Myocyte (in vitro differentiated cells): Measurements from ENCODE around the gene ICA1. TPM values are rescaled to one million over a fixed set of nuclear protein-coding genes. Genes with fewer than 3 reads are reported as not detected.
"Not testable (repeated sequence)": the region's sequence is repeated elsewhere in the genome, so short reads cannot be mapped to it uniquely, and the experiment has no call there.

Source experiments
- DNase-seq: peaks from one replicate; pipeline ENCODE4 v3.0.0-alpha.2; 2012; ENCODE audit warnings: low read depth
- total RNA-seq: library from RNA; depleted of rRNA; stranded (reverse); fragments of >200 nt; gene quantifications from 2 replicates; pipeline ENCODE4 v1.2.3, GENCODE V29; 2014

The ICA1 gene
- total RNA-seq, 1 donor from 2014 or later, result 0.16 TPM

DNA sequence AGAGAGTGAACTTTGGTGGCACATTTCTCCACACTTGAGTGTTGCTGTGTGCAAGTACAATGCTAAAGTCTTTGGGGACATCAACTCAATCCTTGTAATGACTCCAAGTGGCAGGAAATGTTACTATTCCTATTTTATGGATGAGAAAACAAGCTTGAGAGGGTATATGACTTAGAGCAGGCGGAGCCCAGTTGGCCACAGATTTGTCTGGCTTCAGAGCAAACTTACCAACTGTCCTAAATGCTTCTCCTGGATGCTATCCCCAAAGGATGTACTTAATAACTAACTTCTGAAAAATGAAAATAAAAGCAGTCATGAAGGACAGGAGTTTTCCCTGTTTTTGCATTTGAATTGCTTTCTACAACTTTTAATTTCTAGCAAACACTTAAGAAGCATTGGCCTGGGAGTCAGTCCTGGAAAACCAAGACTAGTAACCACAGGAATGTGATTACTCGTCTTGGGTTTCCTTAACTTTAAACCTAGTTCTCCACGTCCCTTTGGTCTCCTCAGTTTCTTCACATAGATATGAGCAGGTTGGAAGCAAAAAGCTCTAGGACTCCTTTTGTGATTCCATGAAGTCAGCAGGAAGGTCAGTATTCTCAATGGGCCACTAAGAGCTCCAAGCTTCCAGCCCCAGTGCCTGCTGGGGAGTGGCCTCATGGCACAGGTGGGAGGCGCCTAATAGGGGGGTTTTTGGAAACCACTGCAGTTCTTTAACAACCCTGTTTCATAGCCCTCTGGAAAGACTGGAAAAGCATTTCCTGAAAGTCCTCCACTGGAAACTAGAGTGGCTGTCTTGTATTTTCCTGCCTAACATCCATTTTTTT lies 152.6 kb downstream of the ICA1 start:
- DNase-seq, result peak; percentile 39

DNA sequence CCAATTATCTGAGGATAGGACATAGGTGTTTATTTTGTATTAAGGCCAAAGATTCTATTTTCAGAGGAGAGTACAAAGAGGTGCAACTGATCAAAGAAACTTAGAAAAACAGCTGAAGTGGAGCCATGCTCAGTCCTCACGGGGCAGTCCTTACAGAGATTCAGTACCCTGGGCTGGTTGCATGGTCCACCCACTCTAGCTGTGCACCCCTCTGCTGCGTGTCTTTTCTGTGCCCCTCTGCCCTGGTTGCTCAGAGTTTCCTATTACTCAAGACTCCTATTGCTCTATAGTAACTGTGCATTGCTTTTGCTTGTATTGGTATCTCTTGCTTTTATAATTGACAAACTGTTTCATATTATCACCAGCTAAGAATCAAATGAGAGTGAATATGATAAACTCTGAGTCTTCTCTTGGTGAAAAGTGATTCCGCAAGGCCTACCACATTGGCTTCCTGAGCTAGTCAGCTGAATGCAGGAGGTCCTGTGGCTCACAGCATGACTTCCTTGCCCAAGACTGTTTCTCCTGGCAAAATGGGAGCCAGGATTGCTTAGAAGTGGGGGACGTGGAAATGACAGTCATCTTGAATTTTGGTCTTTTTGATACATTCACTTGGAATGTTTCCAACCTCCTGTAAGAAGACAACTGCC lies 156.4 kb downstream of the ICA1 start:
- DNase-seq, result no peak

DNA sequence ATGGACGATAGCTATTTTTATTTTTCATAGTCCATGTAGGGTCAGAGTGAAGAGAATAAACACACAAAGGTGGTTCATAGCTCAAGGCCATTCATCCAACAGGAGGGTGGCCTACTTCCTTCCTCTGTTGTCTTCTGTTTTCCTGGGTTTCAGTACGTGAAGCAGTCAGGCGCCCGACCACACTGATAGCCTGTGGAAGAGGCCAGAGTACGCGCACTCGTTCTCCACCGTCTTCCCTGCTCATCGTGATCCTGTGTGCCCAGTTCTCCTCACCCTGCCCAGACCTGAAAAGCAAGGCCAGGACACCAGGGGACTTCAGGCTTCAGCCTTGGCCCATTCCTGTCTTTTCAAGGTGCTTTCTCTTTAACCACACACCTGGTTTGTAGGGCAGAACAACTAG lies 158.7 kb downstream of the ICA1 start:
- DNase-seq, result no peak

DNA sequence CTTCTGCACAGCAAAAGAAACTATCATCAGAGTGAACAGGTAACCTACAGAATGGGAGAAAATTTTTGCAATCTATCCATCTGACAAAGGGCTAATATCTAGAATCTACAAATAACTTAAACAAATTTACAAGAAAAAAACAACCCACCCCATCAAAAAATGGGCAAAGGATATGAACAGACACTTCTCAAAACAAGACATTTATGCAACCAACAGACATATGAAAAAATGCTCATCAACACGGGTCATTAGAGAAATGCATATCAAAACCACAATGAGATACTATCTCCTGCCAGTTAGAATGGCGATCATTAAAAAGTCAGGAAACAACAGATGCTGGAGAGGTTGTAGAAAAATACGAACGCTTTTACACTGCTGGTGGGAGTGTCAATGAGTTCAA lies 160.7 kb downstream of the ICA1 start:
- not testable (repeated sequence) for DNase-seq

DNA sequence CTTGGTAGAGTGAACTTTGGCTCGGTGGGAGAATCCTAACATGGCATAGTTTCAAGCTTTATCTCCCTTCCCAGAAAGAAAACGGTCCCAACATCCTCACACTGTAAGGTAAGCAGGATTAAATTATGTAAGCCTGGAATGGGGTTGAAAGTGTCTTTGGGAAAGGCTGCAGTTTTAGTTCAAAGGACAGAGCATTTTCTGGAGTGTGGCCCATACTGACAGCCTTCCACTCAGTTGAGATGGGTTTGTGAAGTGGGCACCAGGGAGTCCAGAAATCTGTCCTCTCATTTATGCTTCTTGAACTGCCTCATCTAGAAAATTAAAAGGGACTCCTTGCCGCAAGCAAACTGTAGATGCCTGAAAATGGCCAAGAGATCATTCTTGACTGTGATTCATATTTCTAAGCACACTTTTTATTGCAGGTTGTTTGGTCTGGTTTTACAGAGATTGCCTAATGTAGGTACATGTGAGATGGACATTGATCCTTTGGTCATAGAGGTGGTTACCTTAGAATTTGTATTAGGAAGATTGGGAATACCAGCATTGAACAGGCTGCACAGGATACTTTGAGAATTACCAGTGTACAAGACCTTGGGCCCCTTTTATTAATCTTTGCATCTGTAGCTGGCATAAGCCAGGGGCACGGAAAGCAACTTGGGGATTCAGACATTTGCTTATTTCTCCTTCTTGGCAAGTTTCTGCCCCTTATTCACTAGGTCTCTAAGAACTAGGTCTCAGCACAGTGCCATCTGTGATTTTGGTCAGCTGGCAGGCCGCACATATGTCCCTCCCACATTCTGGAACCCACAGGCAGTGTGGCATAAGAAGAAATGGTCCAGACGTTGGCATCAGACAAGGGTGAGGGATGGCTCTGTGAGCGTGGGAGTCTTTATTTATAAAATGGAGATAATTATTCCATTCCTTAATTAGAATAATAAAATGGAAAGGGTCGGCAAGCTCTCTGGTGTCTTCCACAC lies 167.5 kb downstream of the ICA1 start:
- DNase-seq, result no peak

DNA sequence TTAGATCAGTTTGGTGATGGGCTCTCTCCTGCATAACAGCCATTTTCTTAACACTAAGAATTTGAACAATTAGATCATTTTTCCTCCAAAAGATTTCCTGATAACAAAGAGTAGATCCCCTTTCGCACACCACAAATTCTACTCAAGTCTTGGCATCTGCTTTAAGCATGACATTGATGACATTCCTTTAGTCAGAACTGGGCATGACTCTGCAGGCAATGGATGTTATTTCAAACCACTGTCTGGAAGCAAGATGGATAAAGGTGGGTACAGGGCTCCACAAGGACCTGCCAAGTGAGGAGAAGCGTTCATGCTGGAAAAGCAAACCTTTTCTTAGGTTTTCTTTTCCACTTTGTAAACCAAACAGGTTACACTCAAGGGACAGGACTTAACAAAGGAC lies 169.8 kb downstream of the ICA1 start:
- no peak for DNase-seq

DNA sequence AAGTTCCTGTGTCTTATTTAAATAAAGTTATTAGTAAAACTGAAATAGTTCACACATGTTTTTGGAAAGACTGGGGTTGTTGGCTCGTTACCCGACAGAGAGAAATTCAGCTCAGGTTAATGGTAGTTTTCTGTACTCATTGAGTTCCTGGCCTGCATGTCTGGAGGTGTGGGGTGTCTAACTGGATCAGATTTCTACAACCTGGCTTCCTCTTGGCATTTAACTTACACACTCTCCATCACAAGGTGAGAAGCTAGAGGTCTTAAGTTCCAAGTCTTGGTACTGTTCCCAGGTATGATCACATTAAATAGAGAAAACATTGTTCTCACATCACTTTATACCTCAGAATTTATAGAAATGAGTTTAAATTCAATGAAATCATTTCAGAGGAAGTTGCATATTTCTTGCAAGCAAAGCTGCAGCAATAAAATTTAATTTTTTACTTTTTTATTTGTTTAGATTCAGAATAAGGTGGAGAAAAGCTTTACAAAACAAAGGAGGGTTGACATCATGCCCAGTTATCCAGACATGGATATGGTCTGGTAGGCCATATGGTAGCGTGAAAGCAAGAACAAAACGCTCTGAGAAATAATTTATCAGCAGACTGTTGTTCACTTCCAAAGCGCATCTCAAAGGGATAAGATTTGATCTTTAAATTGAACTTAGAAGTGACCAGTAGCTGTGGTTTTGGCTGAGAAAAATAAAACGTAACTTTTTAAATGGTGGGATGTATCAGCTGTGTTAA lies 172.8 kb downstream of the ICA1 start:
- DNase-seq, result no peak

DNA sequence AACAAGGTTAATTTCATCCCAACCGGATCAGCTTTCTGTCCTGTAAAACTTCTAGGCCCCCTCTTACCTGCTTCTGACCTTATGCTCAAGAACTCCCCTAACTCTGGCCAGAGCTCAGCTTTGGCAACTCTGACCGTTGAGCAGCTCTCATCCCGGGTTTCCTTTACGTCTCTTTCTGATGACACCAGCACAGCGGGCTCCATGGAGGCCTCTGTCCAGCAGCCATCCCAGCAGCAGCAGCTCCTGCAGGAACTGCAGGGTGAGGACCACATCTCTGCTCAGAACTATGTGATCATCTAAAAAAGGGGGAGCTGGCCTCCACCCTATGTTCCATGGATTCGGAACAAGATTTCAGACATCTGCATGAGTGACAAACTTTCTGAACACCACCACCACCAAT lies 175.7 kb downstream of the ICA1 start:
- no peak for DNase-seq

DNA sequence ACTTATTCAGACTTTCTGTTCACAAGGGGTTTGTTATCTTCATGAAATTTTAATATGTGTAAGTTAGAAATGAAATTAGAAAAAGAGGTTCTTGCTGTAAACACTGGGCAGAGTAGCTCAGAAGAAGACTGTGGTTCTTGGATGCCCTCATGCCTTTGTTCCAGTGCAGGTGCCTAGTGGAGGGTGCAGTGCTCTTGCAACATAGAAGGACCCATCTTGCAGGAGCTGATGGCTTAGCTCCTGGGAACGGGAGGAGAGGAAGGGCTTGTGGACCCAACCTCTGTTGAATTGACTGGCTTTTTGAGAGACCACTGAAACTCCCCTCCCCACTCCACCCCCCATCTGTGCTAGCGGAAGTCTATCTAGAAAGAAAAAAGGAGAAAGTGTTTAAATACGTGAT lies 176.5 kb downstream of the ICA1 start:
- DNase-seq, result no peak

DNA sequence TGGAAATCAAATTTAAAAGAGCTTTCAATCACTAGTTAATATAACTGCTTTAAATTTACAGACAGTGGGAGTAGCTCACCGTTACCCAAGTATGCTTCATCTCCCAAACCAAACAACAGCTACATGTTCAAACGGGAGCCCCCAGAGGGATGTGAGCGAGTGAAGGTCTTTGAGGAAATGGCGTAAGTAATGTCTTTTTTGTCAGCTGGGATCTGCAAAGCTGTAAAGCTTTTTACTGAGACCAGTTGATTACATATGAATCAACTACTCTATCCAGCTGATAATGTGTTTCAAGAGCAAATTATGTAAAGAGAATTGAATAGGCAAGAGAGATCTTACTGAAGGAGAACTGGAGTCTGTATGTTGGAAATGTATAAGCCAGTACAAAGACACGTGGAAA lies 177.1 kb downstream of the ICA1 start:
- DNase-seq, result no peak

DNA sequence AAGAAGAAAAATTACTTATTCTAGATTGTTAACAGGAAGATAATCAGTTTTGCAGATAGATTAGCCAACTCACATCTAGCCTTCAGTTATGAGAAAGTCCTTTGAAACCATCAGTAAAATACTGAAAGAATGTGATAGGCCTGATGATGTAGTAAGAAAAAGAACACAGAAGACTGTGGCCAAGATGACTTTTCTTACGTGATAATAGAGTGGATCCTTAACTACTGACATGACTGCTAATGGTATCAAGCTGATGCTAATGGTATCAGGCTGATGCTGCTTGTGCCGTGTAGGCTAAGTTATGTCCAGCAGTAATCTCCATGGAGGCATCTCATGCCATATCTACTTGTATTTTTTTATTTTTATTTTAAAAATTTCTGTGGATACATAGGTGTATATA lies 179.2 kb downstream of the ICA1 start:
- no peak for DNase-seq

DNA sequence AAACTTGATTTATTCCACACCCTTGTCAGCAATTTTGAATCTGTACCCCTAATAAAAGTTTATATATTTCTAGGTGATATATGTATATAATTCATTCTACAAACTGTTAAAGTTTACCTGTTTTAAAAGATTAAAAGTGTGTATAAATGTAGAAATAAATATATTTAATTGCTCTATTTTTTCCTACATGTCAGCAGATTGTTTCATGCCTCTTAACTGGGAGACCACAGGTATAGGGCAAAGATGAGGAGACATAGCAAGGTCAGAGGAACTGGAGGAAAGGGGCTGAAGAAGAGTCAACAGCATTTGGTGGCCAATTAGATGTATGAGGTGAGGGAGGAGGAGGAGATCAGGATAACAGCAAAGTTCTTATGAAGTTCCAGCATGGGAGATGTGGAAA lies 183.5 kb downstream of the ICA1 start:
- DNase-seq, result no peak

DNA sequence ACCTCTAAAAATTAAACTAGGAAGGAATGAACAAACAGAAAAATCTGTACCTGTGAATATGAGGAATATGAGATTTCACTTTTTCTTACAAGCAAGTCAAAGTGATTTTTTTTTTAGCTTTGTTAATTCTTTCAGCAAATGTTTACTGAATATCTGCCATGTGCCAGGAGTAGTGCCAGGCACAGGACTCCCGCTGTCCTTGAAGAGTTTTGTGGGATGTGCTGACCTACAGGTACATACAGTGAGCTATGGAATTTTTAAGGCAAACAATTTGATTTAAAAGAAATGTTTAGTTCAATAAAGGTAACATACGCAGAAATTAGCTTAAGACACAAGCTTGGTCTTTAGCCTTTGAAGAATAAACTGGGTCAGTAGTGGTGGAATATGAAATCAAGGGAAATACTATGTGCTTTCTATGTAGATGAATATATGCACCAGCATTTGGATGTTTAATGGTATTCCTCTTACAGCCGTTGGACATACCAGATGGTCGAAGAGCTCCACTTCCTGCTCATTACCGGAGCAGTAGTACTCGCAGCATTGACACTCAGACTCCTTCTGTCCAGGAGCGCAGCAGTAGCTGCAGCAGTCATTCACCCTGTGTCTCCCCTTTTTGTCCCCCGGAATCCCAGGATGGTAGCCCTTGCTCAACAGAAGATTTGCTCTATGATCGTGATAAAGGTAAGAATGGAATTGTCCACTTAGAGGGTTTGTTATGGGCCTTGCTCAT lies 191.4 kb downstream of the ICA1 start:
- no peak for DNase-seq

DNA sequence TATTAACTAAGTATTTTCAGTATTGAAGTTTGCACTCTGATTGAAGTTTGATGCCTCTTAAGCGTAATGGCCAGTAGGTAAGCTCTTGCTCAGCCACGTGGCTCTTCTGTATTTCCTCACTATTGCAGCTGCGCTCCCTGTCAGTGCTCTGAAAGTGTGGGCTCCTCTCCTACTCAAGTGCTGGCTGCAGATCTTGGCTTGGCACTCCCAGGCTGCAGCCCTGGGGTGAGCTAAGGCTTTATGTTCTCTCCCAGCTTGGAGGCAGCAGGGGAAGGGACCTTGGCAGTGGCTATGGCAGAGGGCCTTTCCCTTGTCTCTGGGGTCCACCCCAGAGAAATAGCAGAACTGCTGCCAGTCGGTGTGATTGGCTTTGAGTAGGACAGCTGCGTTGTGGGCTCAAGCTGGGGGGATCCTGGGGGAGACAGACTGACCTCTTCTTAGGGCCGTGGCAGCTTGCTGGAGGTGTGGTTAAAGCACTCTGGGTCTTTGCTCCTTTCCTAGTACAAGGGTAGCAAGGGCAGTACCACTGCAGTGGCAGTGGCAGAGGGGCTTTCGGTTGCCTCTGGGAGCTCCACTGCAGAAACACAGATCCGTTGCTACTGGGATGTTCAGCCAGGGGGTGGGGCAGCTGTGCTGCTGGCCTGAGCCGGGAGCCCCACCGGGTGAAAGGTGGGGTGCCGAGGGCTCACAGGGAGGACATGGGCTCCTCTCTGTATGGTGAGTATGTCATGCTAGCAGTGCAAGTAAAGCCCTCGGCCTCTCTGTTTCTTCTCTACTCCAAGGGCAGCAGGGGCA lies 192.9 kb downstream of the ICA1 start:
- DNase-seq, result peak; percentile 8

DNA sequence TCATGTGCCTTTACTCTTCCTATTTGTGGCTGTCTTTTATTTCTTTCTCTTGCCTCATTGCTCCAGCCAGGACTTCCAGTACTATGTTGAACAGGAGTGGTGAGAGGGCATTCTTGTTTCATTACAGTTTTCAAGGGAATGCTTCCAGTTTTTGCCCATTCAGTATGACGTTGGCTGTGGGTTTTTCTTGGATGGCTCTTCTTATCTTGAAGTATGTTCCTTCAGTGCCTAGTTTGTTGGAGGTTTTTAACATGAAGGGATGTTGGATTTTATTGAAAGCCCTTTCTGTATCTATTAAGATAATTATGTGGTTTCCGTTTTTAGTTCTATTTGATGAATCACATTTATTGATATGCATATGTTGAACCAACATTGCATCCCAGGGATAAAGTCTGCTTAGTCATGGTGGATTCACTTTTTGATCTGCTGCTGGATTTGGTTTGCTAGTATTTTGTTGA lies 196.6 kb downstream of the ICA1 start:
- DNase-seq, result peak; percentile 48

DNA sequence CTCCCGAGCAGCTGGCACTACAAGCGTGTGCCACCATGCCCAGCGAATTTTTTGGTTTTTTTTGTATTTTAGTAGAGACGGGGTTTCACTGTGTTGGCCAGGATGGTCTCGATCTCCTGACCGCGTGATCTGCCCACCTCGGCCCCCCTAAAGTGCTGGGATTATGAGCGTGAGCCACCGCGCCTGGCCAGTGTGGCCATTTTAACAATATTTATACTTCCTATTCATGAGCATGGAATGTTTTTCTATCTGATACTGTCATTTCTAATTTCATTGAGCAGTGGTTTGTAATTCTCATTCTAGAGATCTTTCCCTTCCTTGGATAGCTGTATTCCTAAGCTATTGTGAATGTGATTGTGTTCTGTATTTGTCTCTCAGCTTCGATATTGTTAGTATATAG lies 197.1 kb downstream of the ICA1 start:
- no peak for DNase-seq

DNA sequence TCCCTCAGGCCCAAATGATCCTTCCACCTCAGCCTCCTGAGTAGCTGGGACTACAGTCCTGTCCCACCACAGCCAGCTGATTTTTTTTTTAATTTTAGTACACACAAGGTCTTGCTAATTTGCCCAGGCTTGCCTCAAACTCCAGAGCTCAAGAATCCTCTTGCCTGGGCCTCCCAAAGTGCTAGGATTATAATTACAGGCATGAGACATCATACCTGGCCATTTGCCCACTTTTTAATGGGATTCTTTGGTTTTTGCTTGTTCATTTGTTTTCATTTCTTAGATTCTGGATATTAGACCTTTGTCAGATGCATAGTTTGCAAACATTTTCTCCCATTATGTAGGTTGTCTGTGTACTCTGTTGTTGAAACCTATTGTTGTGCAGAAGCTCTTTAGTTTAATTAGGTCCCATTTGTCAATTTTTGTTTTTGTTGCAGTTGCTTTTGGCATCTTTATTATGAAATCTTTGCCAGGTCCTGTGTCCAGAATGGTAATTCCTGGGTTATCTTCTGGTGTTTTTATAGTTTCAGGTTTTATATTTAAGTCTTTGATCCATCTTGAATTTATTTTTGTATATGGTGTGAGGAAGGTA lies 198.2 kb downstream of the ICA1 start:
- peak; percentile 15 for DNase-seq

DNA sequence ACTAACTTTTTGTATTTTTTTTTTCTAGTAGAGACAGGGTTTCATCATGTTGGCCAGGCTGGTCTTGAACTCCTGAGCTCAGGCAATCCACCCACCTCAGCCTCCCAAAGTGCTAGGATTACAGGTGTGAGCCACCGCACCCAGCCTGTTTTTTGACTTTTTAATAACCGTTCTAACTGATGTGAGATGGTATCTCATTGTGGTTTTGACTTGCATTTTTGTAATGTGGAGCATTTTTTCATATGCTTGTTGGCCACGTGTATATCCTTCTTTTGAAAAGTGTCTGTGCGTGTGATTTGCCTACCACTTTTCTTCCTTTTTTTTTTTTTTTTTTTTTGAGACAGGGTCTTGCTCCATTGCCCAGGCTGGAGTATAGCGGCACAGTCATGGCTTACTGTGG lies 198.7 kb downstream of the ICA1 start:
- DNase-seq, result not testable (repeated sequence)
